Cardiac fibroblast (primary cell): ENCODE results near the gene HOXC11.

Experiments used
- DNase-seq, 2 donors: peaks; one replicate each; pipeline versions ENCODE4 v3.0.0 to v3.0.0-alpha.2; 2010; ENCODE audit warnings: low read depth in 2 of 2
- H3K4me3 ChIP-seq, 2 donors: replicated peaks in 1 of 2; 1 replicate in 1 of 2; 2 replicates in 1 of 2; pipeline ENCODE4 v1.5.1; 2011; ENCODE audit warnings: low read depth in 2 of 2, low read length in 2 of 2, mild to moderate bottlenecking in 2 of 2, moderate library complexity in 1 of 2
- CTCF ChIP-seq: IDR thresholded peaks from one replicate; pipeline ENCODE4 v1.5.1; 2011; ENCODE audit warnings: low read depth, mild to moderate bottlenecking, low read length, inconsistent platforms

HOXC11 gene

GRCh38 chr12:53983950-53984572 lies 11.1 kb downstream of the HOXC11 start:
- no peak overlapping the region for H3K4me3 ChIP-seq

GRCh38 chr12:53984901-53985691 lies 12.2 kb downstream of the HOXC11 start, which contains the start of gene HOXC10:
Gene HOXC10, plus strand, starts transcription at chr12:53985146. Its CDS starts 114 bp downstream, at chr12:53985260.
- H3K4me3 ChIP-seq: no peak within 1 kb of the TSS

More at GRCh38 chr12:53983950-53984572, 11.1 kb downstream of the HOXC11 start:
- DNase-seq: no peak
- no peak for TF ChIP-seq CTCF

GRCh38 chr12:53985692-53985993 lies 12.7 kb downstream of the HOXC11 start:
- no peak for TF ChIP-seq CTCF
- DNase-seq: no peak
- H3K4me3 ChIP-seq: no peak overlapping the region

More at GRCh38 chr12:53984901-53985691, 12.2 kb downstream of the HOXC11 start, which contains the start of gene HOXC10:
- DNase-seq: peak; percentile 66 to 69
- peak; percentile 56 for TF ChIP-seq CTCF

GRCh38 chr12:53985994-53986685 lies 13.2 kb downstream of the HOXC11 start:
- DNase-seq: no peak
- H3K4me3 ChIP-seq: no peak overlapping the region
- TF ChIP-seq CTCF: no peak

GRCh38 chr12:53986686-53987483 lies 14.0 kb downstream of the HOXC11 start:
- H3K4me3 ChIP-seq: no peak overlapping the region
- no peak for DNase-seq
- no peak for TF ChIP-seq CTCF

GRCh38 chr12:53987787-53988230 lies 14.9 kb downstream of the HOXC11 start:
- no peak for DNase-seq
- TF ChIP-seq CTCF: no peak

More at GRCh38 chr12:53987787-53988230, 14.9 kb downstream of the HOXC11 start:
- H3K4me3 ChIP-seq: no peak overlapping the region
